AG04450 (cell line): ENCODE results near the gene LRRC10B. TPM values are rescaled to one million over a fixed set of nuclear protein-coding genes. Genes with fewer than 3 reads are reported as not detected.

ENCODE experiments used
- CTCF ChIA-PET: fragments of 300-600, 350-600 bp; formaldehyde crosslinking; extraction: SDS; loops from one replicate; lab custom pipeline; 2022; ENCODE audit warnings: antibody characterized with exemption, inconsistent platforms; lab: Charles Lee
- POLR2A ChIA-PET: fragments of 350-600 bp; formaldehyde crosslinking; extraction: SDS; loops from one replicate; lab custom pipeline; 2021; ENCODE audit warnings: antibody characterized with exemption, inconsistent platforms; lab: Yijun Ruan, JAX
- DNase-seq: peaks from one replicate; pipeline ENCODE4 v3.0.0-alpha.2; 2011; ENCODE audit warnings: low read depth, low spot score
- H3K27ac ChIP-seq: one replicate; pipeline ENCODE4 v1.5.1; 2012; ENCODE audit warnings: low read depth, low read length, control low read depth
- H3K27me3 ChIP-seq: one replicate; pipeline ENCODE4 v1.6.0; 2012; ENCODE audit warnings: low read length; ENCODE audit not compliant: control insufficient read depth, insufficient read depth
- H3K4me3 ChIP-seq: 2 replicates; pipeline ENCODE4 v1.5.1; 2011; ENCODE audit warnings: mild to moderate bottlenecking, low read depth, low read length, control low read depth
- H3K9me3 ChIP-seq: 2 replicates; pipeline ENCODE4 v1.5.1; 2012; ENCODE audit warnings: low read length; ENCODE audit not compliant: control insufficient read depth, insufficient read depth
- polyA plus RNA-seq: library from polyadenylated mRNA; depleted of rRNA; stranded (reverse); fragments of >200 nt; gene quantifications from 2 replicates; pipeline ENCODE4 v1.2.3, GENCODE V29; 2011; rRNA removed
- small RNA-seq: library from RNA; depleted of rRNA; stranded (forward); fragments of <200 nt; gene quantifications from one replicate; pipeline ENCODE3, GENCODE V24; 2012; ENCODE audit warnings: low read depth; ENCODE audit not compliant: insufficient read length
- TF ChIP-seq, protein P1 (sequence below): IDR thresholded peaks from 2 replicates; pipeline ENCODE4 v1.5.1; 2011; ENCODE audit warnings: low read depth, low read length, control low read depth, inconsistent platforms

The LRRC10B gene
- polyA plus RNA-seq, 1 experiment: not detected

DNA sequence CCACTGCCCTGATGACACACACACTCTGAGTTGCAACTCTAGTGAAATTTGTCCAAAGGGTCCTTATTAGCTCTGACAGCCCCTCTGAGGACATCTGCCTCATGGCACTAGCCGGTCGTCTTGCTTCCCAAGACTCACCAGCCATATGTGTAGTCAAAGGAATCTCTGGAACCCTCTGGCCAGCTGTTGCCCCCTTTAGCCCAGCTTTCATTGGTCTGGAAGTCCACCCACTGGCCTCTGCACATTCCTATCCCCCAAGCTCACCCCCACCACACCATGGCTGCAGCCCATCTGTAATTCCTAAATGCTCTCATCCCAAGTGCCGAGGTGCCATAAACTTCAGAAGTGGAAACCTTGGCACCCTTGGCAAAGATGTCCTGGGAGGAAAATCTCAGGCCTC lies 48.1 kb downstream of the LRRC10B start:
- Histone ChIP-seq H3K9me3 (no peaks in the 10 kb centered on the region), H3K4me3 (no peak overlapping the region), H3K27me3 (peaks cover 83% of the 10 kb centered on the region), H3K27ac (no peak overlapping the region)
- ChIA-PET CTCF (no interaction called here), POLR2A (no interaction called here)
- DNase-seq: no peak
- TF ChIP-seq, protein P1, sequence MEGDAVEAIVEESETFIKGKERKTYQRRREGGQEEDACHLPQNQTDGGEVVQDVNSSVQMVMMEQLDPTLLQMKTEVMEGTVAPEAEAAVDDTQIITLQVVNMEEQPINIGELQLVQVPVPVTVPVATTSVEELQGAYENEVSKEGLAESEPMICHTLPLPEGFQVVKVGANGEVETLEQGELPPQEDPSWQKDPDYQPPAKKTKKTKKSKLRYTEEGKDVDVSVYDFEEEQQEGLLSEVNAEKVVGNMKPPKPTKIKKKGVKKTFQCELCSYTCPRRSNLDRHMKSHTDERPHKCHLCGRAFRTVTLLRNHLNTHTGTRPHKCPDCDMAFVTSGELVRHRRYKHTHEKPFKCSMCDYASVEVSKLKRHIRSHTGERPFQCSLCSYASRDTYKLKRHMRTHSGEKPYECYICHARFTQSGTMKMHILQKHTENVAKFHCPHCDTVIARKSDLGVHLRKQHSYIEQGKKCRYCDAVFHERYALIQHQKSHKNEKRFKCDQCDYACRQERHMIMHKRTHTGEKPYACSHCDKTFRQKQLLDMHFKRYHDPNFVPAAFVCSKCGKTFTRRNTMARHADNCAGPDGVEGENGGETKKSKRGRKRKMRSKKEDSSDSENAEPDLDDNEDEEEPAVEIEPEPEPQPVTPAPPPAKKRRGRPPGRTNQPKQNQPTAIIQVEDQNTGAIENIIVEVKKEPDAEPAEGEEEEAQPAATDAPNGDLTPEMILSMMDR: no peak

Small RNAs within 50 kb of the gene (small RNA-seq; reads per million reads assigned to genes)
- not detected for gene MIR4488

Other genes with a start within 250 kb of the LRRC10B start
- gene VWCE, start 213.4 kb upstream of the LRRC10B start, polyA plus RNA-seq: 1.4 and 1.7 TPM in 2 replicates
- gene DDB1, start 175.6 kb upstream of the LRRC10B start, polyA plus RNA-seq: 286 and 340 TPM in 2 replicates
- gene TKFC, start 175.5 kb upstream of the LRRC10B start, polyA plus RNA-seq: 20.3 and 24.9 TPM in 2 replicates
- gene CYB561A3, start 146.9 kb upstream of the LRRC10B start, polyA plus RNA-seq: 34.5 and 43.7 TPM in 2 replicates
- gene TMEM138, start 146.4 kb upstream of the LRRC10B start, polyA plus RNA-seq: 71.7 and 79.2 TPM in 2 replicates
- gene TMEM216, start 116.2 kb upstream of the LRRC10B start, polyA plus RNA-seq: 28.8 and 32.6 TPM in 2 replicates
- 37.3 and 40.3 TPM in 2 replicates for gene CPSF7, start 78.8 kb upstream of the LRRC10B start, polyA plus RNA-seq
- 71.6 and 86.5 TPM in 2 replicates for gene SDHAF2, start 78.6 kb upstream of the LRRC10B start, polyA plus RNA-seq
- 0.45 and 0.60 TPM in 2 replicates for gene SYT7, start 72.3 kb downstream of the LRRC10B start, polyA plus RNA-seq
- gene DAGLA, start 171.6 kb downstream of the LRRC10B start, polyA plus RNA-seq: 1.1 and 1.7 TPM in 2 replicates
- 2.7 and 4.2 TPM in 2 replicates for gene MYRF, start 243.9 kb downstream of the LRRC10B start, polyA plus RNA-seq